Skin epidermis (tissue), 12 donors: ENCODE measurements around the gene MAP3K10.

ENCODE experiments used
- H3K27ac ChIP-seq, 21 experiments: fragments of 200-600 bp; sonication (generic) in 11 of 21; one replicate each; pipeline ENCODE4 v1.5.0; 2020; ENCODE audit warnings: mild to moderate bottlenecking in 3 of 21, inconsistent platforms in 2 of 21, moderate library complexity in 2 of 21
- H3K4me3 ChIP-seq, 7 experiments: fragments of 200-600 bp; sonication (generic) in 2 of 7; one replicate each; pipeline ENCODE4 v1.5.0; 2020; ENCODE audit warnings: inconsistent platforms in 2 of 7, mild to moderate bottlenecking in 2 of 7, moderate library complexity in 1 of 7

Gene MAP3K10

DNA sequence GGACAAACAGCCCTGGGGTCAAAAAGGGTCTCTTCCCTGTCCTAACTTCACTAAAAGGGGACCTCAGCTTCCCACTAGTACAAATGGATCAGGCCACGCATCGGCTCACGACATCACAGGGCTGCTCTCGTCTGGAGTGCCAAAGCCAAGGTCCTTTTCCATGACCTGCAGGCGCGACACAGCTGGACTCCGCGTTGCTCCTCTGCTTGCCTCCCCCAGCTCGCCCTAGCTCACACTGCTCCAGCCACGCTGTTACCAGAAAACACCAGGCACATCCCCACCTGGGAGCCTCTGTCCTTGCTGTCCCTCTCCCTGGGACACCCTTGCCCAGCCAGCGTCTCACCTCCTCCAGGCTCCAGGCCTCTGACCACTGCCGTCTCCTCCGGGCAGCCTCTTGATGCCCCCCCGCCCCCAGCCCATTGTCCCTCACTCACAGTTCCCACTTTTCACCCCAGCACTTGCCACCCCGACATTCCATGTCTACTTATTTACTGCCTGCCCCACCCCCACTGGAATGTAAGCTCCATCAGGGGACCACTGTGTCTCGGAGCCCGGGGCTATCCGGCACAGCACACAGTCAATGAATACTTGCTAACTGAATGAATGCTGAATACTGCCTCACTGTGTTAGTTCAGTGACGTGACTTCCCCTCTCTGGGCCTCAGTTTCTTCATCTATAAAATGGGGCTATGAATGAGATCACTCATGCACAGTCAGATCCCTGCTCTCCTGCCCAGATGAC, 73.3 kb downstream of the MAP3K10 start:
- Histone ChIP-seq H3K27ac (no peak overlapping the region), H3K4me3 (no peak overlapping the region)
